SU-DHL-6 (cell line): Measurements from ENCODE around the gene ST6GALNAC3.

ENCODE experiments used
- H2AFZ ChIP-seq: fragments of 200-600 bp; sonication (generic); 2 replicates; pipeline ENCODE4 v1.6.1; 2014; ENCODE audit warnings: low read depth, mild to moderate bottlenecking, moderate library complexity, mixed read lengths, antibody characterized with exemption, low read length; ENCODE audit not compliant: severe bottlenecking
- H3F3A ChIP-seq: fragments of 200-600 bp; shearing (Covaris generic); 2 replicates; pipeline ENCODE4 v1.6.0; 2016; ENCODE audit warnings: antibody characterized with exemption, mild to moderate bottlenecking; ENCODE audit not compliant: insufficient read depth
- H3K27ac ChIP-seq: fragments of 200-600 bp; sonication (generic); 2 replicates; pipeline ENCODE4 v1.5.1; 2016; ENCODE audit warnings: low read depth, mild to moderate bottlenecking, low read length, moderate library complexity, mixed read lengths
- H3K27me3 ChIP-seq: fragments of 200-600 bp; sonication (generic), shearing (Covaris generic); 2 replicates; pipeline ENCODE4 v1.6.0; 2014; ENCODE audit warnings: mild to moderate bottlenecking, low read length
- H3K36me3 ChIP-seq: fragments of 200-600 bp; sonication (generic); 2 replicates; pipeline ENCODE4 v1.6.1; 2014; ENCODE audit warnings: mild to moderate bottlenecking, low read length, mixed read lengths
- H3K4me2 ChIP-seq: fragments of 300-600, 200-600 bp; shearing (Covaris generic), sonication (generic); 2 replicates; pipeline ENCODE4 v1.6.0; 2014; ENCODE audit warnings: low read length, low read depth, mild to moderate bottlenecking; ENCODE audit not compliant: poor library complexity, severe bottlenecking
- H3K4me3 ChIP-seq: fragments of 200-600 bp; sonication (generic); 2 replicates; pipeline ENCODE4 v1.5.1; 2014; ENCODE audit warnings: antibody characterized with exemption, low read length, mild to moderate bottlenecking, mixed read lengths; ENCODE audit not compliant: insufficient read depth, poor library complexity, severe bottlenecking
- H3K79me2 ChIP-seq: fragments of 200-600 bp; sonication (generic); 2 replicates; pipeline ENCODE4 v1.6.1; 2014; ENCODE audit warnings: mild to moderate bottlenecking, low read length, moderate library complexity; ENCODE audit not compliant: insufficient read depth
- H3K9ac ChIP-seq: fragments of 200-600 bp; sonication (generic); 2 replicates; pipeline ENCODE4 v1.7.0; 2014; ENCODE audit warnings: mild to moderate bottlenecking, low read length
- H3K9me2 ChIP-seq: fragments of 200-600 bp; sonication (generic); replicated peaks from 2 replicates; pipeline ENCODE4 v1.6.1; 2014; ENCODE audit warnings: low read length; ENCODE audit not compliant: insufficient read depth
- H3K9me3 ChIP-seq: fragments of 200-600 bp; sonication (generic); 2 replicates; pipeline ENCODE4 v1.6.1; 2014; ENCODE audit warnings: low read length, mixed read lengths; ENCODE audit not compliant: insufficient read depth
- H4K20me1 ChIP-seq: fragments of 200-600 bp; sonication (generic); 2 replicates; pipeline ENCODE4 v1.6.1; 2014; ENCODE audit warnings: low read depth, mild to moderate bottlenecking, antibody characterized with exemption, low read length, moderate library complexity, mixed read lengths
- EZH2phosphoT487 ChIP-seq: fragments of 200-600 bp; sonication (generic), shearing (Covaris generic); conservative IDR thresholded peaks from 2 replicates; pipeline ENCODE4 v1.6.1; 2018; ENCODE audit warnings: mild to moderate bottlenecking, antibody characterized with exemption, low read length, moderate library complexity, mixed read lengths
- TF ChIP-seq, protein P1 (sequence below): fragments of 200-600 bp; sonication (generic); IDR thresholded peaks from one replicate; pipeline ENCODE4 v1.5.1; 2017; ENCODE audit warnings: antibody characterized with exemption, mild to moderate bottlenecking, low read length, moderate library complexity; ENCODE audit not compliant: insufficient read depth, poor library complexity, severe bottlenecking

Gene ST6GALNAC3

DNA sequence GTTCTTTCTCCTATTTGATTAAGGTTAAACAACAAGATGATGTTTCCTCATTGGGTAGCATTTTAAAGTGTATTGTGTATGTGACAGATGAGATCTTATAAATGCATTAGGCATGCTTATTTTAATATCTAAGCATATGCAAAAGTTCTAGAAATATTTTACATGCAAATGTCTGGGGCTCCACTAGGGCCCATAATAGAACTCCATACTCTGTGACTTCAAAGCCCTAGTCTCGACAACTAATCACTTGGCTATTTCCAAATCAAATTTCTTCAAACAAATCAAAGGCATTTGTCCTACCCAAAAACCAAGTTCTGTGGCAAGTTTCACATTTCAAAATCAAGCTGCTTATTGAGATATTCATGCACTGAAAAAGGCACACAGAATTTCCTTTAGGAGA is 407.1 kb downstream of the ST6GALNAC3 start:
- Histone ChIP-seq H3F3A (no peaks in the 10 kb centered on the region), H3K9me3 (no peaks in the 10 kb centered on the region), H3K4me2 (no peak overlapping the region), H3K9me2 (no peaks in the 10 kb centered on the region), H3K9ac (no peak overlapping the region), H3K27me3 (no peaks in the 10 kb centered on the region), H3K27ac (no peak overlapping the region), H4K20me1 (no peaks in the 10 kb centered on the region), H3K36me3 (no peaks in the 10 kb centered on the region), H2AFZ (no peak overlapping the region), H3K4me3 (no peak overlapping the region), H3K79me2 (no peaks in the 10 kb centered on the region)
- no peak for TF ChIP-seq EZH2phosphoT487
- TF ChIP-seq, protein P1, sequence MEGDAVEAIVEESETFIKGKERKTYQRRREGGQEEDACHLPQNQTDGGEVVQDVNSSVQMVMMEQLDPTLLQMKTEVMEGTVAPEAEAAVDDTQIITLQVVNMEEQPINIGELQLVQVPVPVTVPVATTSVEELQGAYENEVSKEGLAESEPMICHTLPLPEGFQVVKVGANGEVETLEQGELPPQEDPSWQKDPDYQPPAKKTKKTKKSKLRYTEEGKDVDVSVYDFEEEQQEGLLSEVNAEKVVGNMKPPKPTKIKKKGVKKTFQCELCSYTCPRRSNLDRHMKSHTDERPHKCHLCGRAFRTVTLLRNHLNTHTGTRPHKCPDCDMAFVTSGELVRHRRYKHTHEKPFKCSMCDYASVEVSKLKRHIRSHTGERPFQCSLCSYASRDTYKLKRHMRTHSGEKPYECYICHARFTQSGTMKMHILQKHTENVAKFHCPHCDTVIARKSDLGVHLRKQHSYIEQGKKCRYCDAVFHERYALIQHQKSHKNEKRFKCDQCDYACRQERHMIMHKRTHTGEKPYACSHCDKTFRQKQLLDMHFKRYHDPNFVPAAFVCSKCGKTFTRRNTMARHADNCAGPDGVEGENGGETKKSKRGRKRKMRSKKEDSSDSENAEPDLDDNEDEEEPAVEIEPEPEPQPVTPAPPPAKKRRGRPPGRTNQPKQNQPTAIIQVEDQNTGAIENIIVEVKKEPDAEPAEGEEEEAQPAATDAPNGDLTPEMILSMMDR: no peak

DNA sequence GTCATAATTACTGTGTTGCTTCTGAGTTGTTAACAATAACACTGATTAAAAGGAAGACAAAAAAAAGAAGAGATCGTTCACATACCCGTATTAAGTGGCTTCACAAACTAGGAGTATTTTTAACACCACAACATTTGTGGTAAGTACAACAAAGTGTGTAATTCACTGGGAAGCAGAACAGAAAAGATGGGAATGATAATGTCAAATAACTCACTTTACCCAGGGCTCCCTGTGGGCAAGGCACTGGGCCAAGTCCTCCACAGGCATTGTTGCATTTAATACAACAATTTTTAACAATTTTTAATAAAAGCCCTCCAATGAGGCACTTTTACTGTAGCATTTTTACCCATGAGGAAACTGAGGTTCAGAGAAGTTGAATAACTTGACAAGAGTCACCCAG is 407.7 kb downstream of the ST6GALNAC3 start:
- H3K4me3 ChIP-seq: no peak overlapping the region
- H3K36me3 ChIP-seq: no peaks in the 10 kb centered on the region
- H3F3A ChIP-seq: no peaks in the 10 kb centered on the region
- H3K27me3 ChIP-seq: no peaks in the 10 kb centered on the region
- H3K9me3 ChIP-seq: no peaks in the 10 kb centered on the region
- H2AFZ ChIP-seq: no peak overlapping the region
- no peaks in the 10 kb centered on the region for H4K20me1 ChIP-seq
- H3K27ac ChIP-seq: no peak overlapping the region
- TF ChIP-seq, protein P1: no peak
- TF ChIP-seq EZH2phosphoT487: no peak
- H3K4me2 ChIP-seq: no peak overlapping the region
- no peak overlapping the region for H3K9ac ChIP-seq
- no peaks in the 10 kb centered on the region for H3K9me2 ChIP-seq
- H3K79me2 ChIP-seq: no peaks in the 10 kb centered on the region

DNA sequence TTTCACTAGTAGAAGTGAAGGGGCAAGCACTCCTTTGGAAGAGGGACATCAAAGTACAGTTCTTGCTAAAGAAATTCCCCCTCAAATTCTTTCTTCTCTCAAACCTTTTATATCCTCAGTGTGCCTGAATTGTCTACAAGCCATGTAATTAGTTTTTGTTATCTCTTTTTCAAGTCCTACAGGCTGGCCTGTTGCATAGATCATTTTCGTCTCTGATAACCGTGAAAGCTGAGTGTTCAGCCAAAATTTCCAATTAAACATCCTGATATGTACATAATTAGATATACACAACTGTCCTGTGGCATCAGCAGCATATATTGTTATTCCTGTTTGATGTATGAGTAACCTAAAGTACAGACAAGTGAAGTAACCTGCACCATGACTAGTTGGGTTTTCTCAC is 417.2 kb downstream of the ST6GALNAC3 start:
- H3K27me3 ChIP-seq: no peaks in the 10 kb centered on the region
- H3K9me3 ChIP-seq: no peaks in the 10 kb centered on the region
- no peaks in the 10 kb centered on the region for H3K79me2 ChIP-seq
- H3K9me2 ChIP-seq: no peaks in the 10 kb centered on the region
- no peak overlapping the region for H3K4me3 ChIP-seq
- no peak overlapping the region for H3K9ac ChIP-seq
- no peaks in the 10 kb centered on the region for H3K36me3 ChIP-seq
- no peak overlapping the region for H3K27ac ChIP-seq
- TF ChIP-seq, protein P1: no peak
- TF ChIP-seq EZH2phosphoT487: no peak
- H2AFZ ChIP-seq: no peak overlapping the region
- no peaks in the 10 kb centered on the region for H4K20me1 ChIP-seq
- H3K4me2 ChIP-seq: no peak overlapping the region
- H3F3A ChIP-seq: no peaks in the 10 kb centered on the region
